C4-2B (cell line): ENCODE results near the gene NECAP2.
"Not testable (repeated sequence)": the region's sequence is repeated elsewhere in the genome, so short reads cannot be mapped to it uniquely, and the experiment has no call there.

Source experiments
- ZFX ChIP-seq: fragments of 450-650 bp; IDR thresholded peaks from 2 replicates; pipeline ENCODE4 v1.6.1; 2017
- TF ChIP-seq, protein P1 (sequence below): fragments of 450-650 bp; conservative IDR thresholded peaks from 2 replicates; pipeline ENCODE4 v1.5.1; 2017; ENCODE audit warnings: mild to moderate bottlenecking

DNA sequence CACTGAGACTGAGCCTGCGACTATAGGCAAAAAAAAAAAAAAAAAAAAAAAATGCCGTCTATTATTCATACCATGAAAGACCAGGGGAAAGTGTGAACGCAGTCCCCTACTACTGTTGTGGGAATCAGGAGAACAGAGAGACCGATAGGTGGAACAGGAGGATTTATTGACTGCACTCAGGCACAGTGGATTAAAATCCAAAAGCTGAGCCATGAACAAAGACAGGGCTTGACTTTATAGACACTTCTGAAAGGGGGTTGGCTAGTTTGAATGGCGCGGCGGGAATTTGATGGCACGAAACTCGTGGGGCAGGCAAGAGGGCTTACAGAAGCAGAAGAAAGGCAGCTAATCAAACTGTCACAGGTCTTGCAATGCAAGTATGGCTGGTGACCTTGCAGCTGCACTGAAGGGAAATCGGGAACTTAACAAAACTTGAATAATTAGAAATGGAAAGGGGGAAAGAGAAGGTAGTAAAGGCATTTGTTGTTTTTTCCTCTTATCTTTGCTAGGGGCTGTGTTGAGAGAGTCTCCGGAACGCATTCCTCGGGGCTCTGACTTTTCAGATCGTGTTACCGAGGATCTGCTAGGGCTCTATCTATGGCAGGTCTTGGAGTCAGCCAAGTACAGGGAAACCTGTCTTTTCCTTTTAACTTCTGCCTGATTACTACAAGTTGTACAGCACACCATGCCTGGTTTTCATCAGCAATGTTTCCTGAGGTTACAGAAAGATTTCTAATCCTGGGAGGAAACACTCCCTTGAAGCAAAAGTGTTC is 66.0 kb downstream of the NECAP2 start:
- TF ChIP-seq, protein P1, sequence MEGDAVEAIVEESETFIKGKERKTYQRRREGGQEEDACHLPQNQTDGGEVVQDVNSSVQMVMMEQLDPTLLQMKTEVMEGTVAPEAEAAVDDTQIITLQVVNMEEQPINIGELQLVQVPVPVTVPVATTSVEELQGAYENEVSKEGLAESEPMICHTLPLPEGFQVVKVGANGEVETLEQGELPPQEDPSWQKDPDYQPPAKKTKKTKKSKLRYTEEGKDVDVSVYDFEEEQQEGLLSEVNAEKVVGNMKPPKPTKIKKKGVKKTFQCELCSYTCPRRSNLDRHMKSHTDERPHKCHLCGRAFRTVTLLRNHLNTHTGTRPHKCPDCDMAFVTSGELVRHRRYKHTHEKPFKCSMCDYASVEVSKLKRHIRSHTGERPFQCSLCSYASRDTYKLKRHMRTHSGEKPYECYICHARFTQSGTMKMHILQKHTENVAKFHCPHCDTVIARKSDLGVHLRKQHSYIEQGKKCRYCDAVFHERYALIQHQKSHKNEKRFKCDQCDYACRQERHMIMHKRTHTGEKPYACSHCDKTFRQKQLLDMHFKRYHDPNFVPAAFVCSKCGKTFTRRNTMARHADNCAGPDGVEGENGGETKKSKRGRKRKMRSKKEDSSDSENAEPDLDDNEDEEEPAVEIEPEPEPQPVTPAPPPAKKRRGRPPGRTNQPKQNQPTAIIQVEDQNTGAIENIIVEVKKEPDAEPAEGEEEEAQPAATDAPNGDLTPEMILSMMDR = not testable (repeated sequence)
- not testable (repeated sequence) for TF ChIP-seq ZFX
